Measurements from ENCODE around the gene PRXL2A.
A peak's percentile ranks its signal among the peaks of the same experiment; 100 is the strongest.
"Not testable (repeated sequence)": the region's sequence is repeated elsewhere in the genome, so short reads cannot be mapped to it uniquely, and the experiment has no call there.

Gene PRXL2A

GRCh38 chr10:80462299-80462980, 54.1 kb downstream of the PRXL2A start:
- DNase-seq = no peak

- no peak for DNase-seq
These were observed 54.8 kb downstream of the PRXL2A start for GRCh38 chr10:80462981-80463741.

GRCh38 chr10:80463868-80464267, 55.5 kb downstream of the PRXL2A start:
- no peak for DNase-seq

GRCh38 chr10:80464557-80465450, 56.5 kb downstream of the PRXL2A start:
- DNase-seq = no peak

GRCh38 chr10:80465451-80465835, 57.1 kb downstream of the PRXL2A start:
- no peak for DNase-seq

GRCh38 chr10:80465839-80466590, 57.7 kb downstream of the PRXL2A start:
- DNase-seq = peak; percentile 51

- DNase-seq = no peak
These were observed 58.5 kb downstream of the PRXL2A start for GRCh38 chr10:80466724-80467326.

- peak; percentile 46 for DNase-seq
These were observed 59.7 kb downstream of the PRXL2A start for GRCh38 chr10:80468002-80468401.

GRCh38 chr10:80468806-80469421, 60.6 kb downstream of the PRXL2A start:
- DNase-seq = no peak

- DNase-seq = no peak
These were observed 61.9 kb downstream of the PRXL2A start for GRCh38 chr10:80470266-80470665.

- DNase-seq = no peak
These were observed 62.6 kb downstream of the PRXL2A start for GRCh38 chr10:80471001-80471400.

GRCh38 chr10:80471715-80472233, 63.4 kb downstream of the PRXL2A start:
- no peak for DNase-seq

GRCh38 chr10:80472234-80473095, 64.1 kb downstream of the PRXL2A start:
- DNase-seq = no peak

- no peak for DNase-seq
These were observed 64.8 kb downstream of the PRXL2A start for GRCh38 chr10:80473096-80473657.

GRCh38 chr10:80473692-80474596, 65.6 kb downstream of the PRXL2A start:
- DNase-seq = no peak

- no peak for DNase-seq
These were observed 66.2 kb downstream of the PRXL2A start for GRCh38 chr10:80474597-80474910.

- no peak for DNase-seq
These were observed 66.6 kb downstream of the PRXL2A start for GRCh38 chr10:80474941-80475340.

- DNase-seq = not testable (repeated sequence)
These were observed 67.3 kb downstream of the PRXL2A start for GRCh38 chr10:80475641-80476040.

- DNase-seq = no peak
These were observed 68.3 kb downstream of the PRXL2A start for GRCh38 chr10:80476685-80477084.
